Ramos (cell line): ENCODE results near the gene INTS12.
"Not testable (repeated sequence)": the region's sequence is repeated elsewhere in the genome, so short reads cannot be mapped to it uniquely, and the experiment has no call there.

Experiments used
- in situ Hi-C: fragments of 300-500 bp; cut with MboI; formaldehyde crosslinking; loops from one replicate; pipeline ENCODE4 v1.14.3; 2022; ENCODE audit warnings: low sequenced_read_pairs; ENCODE audit not compliant: unreplicated experiment

The INTS12 gene, protein sequence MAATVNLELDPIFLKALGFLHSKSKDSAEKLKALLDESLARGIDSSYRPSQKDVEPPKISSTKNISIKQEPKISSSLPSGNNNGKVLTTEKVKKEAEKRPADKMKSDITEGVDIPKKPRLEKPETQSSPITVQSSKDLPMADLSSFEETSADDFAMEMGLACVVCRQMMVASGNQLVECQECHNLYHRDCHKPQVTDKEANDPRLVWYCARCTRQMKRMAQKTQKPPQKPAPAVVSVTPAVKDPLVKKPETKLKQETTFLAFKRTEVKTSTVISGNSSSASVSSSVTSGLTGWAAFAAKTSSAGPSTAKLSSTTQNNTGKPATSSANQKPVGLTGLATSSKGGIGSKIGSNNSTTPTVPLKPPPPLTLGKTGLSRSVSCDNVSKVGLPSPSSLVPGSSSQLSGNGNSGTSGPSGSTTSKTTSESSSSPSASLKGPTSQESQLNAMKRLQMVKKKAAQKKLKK

DNA sequence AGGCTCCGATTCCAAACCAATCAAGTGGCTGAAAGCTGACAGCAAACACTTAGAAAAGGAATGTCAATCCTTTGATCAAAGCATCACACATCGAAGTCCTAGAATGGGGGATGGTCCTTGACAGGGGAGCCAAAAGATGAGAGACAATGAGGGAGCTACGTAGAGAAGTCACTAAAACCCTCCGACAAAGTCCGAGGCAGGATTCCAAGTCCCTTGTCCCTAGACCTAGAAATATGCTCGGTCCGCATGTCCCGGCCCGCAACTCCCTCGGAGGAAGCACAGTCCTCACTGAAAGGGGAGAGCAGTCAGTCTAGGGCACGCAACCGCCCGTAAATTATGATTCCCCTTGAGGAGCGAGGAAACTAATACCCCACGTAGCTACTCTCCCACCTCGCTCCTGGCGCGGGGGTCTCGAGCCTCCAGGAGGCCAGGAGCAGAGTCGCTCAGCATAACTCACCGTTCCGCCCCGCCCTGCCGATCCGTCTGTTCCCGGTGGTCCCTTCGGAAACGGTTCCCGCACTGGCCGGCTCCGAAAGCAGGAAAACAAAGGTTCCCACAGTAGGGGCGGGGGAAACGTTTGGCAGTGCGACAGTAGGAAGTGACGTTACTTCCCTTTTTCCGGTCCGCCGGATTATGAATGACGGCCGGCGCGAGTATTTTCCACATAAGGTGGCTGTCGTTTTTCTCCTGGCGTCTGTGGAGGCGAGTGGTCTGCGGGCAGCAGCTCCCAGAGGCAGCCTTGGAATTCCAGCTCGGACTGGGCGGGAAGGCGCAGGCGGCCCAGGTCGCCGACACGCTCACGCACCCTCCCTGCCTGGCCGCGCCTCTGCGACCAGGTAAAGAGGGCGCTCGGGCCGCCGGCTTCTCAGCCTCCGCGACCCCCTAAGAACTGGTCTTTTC lies at the start of gene INTS12, which contains the start of gene GSTCD:
TSS of gene INTS12 (minus strand) at position 509 of the 900 bp plus-strand sequence. CDS start 8,684 bp downstream, outside the sequence.
TSS of gene GSTCD (plus strand) at position 604 of the 900 bp plus-strand sequence. CDS start 8,830 bp downstream, outside the sequence.
- in situ Hi-C loops = no loop called here

DNA sequence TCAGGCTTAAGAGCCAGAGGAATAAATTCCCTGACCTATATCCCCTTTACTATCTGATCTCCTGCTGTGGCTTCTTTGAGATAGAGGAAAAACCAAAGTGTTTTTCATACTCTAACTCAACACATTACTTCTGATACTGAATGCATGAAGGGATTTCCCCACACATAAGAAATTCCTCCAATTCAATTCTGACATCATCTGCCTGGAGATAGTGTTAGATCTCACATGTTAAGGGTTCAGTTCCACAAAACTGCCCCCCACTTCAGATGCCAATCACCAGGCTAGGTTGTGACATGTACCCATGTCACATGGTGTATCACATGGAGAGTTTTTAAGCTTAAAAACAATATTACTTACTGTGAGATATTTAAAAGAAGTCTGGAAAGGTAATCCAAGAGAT lies 46.9 kb upstream of the INTS12 start:
- in situ Hi-C loops = no loop called here

DNA sequence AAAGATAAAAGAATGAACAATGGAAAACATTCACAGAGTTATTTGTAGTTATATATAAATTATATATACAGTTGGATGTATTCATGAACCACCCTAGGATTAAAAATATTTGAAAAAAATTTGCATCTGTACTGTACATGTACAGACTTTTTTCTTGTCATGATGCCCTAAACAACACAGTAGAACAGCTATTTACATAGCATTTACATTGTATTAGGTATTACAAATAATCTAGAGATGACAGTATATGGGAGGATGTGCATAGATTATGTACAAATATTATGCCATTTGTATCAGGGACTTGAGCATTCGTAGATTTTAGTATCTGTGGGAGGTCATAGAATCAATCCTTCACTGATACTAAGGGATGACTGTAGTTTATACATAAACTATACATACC lies 44.9 kb upstream of the INTS12 start:
- in situ Hi-C loops = no loop called here

DNA sequence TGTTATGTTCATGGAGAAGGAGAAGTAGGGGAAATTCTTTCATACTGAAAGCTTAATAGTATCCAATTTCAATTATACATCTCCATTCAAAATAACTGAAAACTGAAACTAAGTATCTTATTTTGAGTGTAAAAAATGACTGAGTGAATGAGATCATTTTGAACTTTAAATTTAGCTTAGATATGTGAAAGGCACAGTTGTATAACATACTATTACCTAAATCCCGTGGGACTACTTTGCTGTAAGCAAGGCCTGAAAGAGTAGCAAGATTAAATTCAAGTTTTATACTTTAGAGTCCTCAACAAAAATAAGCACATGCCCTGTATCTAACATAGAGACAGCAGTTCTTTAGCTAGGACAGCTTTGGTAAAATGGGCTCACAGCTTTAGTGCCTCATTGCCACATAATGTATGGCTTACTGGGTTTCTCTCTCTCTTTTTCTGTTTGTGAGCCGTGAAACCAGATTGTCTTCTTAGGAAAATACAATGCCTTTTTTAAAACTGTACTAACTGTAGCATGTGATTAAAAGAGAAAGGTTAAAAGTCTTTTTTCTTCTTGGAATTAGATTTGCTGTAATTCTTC lies 43.3 kb upstream of the INTS12 start:
- in situ Hi-C loops = no loop called here

DNA sequence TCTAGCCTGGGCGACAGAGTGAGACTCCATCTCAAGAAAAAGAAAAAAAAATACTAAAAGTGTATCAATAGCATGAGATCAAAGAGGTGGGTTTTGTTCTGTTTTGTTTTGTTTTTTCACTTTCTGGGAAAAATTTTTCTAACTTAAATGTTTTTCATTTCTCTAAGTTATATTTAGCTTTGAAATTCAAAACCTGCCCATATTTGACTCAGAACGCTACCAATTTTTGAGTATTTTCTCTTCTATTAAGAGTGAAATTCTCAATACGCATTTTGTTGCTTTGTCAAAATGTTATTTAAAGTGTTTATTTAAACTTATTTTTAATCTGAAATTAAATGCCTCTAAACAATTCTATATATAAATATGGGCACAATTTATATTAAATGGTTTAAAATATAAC lies 39.7 kb upstream of the INTS12 start:
- in situ Hi-C loops = no loop called here

DNA sequence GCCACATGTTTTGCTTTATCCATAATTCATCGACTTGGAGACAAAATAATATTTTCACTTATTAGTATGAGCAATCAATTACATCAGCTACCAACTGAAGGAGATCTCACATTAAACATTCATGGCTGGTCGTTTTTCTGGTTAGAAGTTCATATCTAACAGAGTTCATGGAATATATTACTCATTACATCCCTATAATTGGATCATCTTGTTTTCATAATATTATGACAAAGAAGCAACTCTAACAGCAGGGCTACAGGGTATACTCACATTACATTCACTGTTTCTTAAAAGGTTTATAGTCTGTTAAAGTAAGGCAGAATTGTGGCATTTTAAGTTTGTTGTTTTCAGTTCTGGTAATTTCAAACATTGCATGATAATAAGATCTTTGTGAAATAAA lies 33.1 kb upstream of the INTS12 start:
- in situ Hi-C loops = no loop called here

GRCh38 chr4:105735217-105735616 lies 26.7 kb upstream of the INTS12 start:
- in situ Hi-C loops = not testable (repeated sequence)

- in situ Hi-C loops = not testable (repeated sequence)
These were observed 21.4 kb upstream of the INTS12 start for GRCh38 chr4:105729895-105730294.

DNA sequence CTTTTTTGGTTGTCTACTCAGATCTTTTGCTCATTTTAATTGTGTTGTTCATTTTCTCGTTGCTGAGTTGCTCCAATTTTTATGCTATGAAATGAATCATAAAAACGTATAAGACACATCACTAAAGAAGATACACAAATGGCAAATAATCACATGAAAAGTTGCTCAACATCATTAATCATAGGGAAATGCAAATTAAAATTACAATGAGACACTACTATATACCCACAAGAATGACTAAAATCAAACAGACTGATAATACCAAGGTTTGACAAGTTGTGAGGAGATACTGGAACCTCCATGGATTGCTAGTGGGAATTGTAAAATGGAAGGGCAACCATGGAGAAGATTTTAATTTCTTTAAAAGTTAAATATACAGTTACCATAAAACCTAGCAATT lies 17.1 kb upstream of the INTS12 start:
- in situ Hi-C loops = no loop called here

GRCh38 chr4:105719204-105719603 lies 10.7 kb upstream of the INTS12 start:
- in situ Hi-C loops = no loop called here

- in situ Hi-C loops = no loop called here
These were observed 7.3 kb upstream of the INTS12 start for GRCh38 chr4:105715692-105716278.

DNA sequence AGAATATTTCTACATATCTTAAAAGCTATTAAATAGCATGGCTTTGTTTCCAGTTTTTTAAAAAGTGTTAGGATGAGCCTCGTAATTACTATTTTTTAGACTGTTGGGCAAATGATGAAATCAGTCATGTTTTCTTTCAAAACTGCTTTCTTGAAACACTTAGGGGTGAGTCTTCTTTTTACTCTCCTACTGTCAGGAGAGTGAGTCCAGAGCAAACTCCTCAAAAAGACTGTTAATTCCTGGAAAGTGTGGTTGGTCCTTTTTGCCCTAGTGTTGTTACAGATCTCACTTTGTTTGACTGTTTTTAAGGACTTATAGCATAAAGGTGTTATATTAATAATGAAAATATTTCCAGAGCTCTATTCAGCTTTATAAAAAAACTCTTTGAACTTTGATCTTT lies 6.4 kb upstream of the INTS12 start:
- in situ Hi-C loops = no loop called here

DNA sequence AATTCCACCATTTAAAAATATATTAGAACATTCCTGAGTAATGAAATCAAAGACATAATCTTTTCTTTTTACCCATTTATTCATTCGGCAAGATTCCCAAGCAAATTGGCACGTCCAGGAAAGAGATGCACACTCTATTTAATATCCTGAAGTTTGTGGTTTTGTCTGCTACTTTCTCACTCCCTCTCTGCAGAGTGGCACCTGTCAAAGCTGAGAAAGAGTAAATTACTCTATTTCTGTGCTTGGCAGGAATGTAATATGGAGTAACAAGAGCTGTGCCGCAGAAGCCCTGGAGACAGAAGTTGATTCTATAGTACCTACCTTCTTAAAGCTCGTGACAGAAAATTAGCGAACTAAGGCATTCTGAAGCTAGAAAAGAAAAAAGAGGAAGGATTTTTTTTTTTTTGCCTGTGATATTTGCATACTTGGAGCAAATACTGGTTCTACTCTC lies 5.6 kb upstream of the INTS12 start:
- in situ Hi-C loops = no loop called here

- in situ Hi-C loops = no loop called here
These were observed 4.3 kb upstream of the INTS12 start for GRCh38 chr4:105712766-105713165.

DNA sequence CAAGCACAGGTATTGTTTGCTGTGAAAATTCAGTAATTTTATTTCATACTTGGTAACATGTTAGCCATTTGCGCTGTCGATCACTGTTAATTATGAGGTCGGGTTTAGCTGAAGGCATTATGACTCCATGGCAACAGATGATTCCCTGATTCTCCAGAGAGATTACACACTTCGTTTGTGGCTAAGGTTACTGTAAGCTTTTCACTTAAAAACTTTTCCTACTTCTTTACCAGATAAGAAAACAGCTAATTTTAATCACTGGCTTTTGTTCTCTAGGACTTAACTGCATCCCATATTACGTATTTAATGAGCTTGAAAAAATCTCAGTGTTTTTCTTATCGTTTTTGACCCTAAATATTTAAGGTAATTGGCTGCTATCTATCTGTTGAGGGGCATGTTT lies 2.2 kb upstream of the INTS12 start:
- in situ Hi-C loops = no loop called here

GRCh38 chr4:105710012-105710600 lies 1.6 kb upstream of the INTS12 start:
- in situ Hi-C loops = no loop called here

DNA sequence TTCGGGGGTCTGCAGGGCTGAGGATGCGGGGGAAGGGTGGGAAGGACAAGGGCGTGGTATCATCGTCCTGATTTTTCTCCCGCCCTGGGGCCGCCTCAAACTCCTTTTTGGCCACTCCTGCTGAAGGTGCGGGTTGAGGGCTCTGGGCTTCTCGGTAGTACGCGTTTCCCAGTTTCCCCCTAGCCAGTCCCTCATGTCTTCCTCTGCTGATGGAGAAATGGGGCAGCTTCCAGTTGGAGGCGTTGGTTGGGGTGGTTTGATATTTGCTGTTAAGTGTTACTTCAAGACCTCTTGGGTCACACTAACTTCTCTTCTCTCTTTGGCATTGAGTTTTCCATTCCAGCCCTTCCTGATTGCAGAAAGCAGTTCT lies 577 bp upstream of the INTS12 start:
- in situ Hi-C loops = no loop called here

- in situ Hi-C loops = no loop called here
These were observed 708 bp downstream of the INTS12 start for GRCh38 chr4:105707782-105708180.

GRCh38 chr4:105698607-105699006 lies 9.9 kb downstream of the INTS12 start:
- in situ Hi-C loops = no loop called here

- in situ Hi-C loops = not testable (repeated sequence)
These were observed 12.7 kb downstream of the INTS12 start for GRCh38 chr4:105695832-105696231.
